Peyer's patch (tissue), 4 donors: Measurements from ENCODE around the gene AP4E1.
"Not testable (repeated sequence)": the region's sequence is repeated elsewhere in the genome, so short reads cannot be mapped to it uniquely, and the experiment has no call there.

Experiments
- POLR2A ChIP-seq, 2 donors: fragments of 450-650 bp; IDR thresholded peaks; one replicate each; pipeline ENCODE4 v1.5.1; 2017; ENCODE audit warnings: antibody characterized with exemption in 2 of 2, mild to moderate bottlenecking in 2 of 2, moderate library complexity in 2 of 2
- TF ChIP-seq, protein P1 (sequence below), 6 experiments: fragments of 450-650 bp in 4 of 6; fragments of 200-600 bp in 2 of 6; sonication (generic) in 1 of 6; IDR thresholded peaks; one replicate each; pipeline ENCODE4 v1.5.1; 2017 to 2019; ENCODE audit warnings: antibody characterized with exemption in 6 of 6, mild to moderate bottlenecking in 3 of 6, moderate library complexity in 1 of 6

- TF ChIP-seq, protein P1, sequence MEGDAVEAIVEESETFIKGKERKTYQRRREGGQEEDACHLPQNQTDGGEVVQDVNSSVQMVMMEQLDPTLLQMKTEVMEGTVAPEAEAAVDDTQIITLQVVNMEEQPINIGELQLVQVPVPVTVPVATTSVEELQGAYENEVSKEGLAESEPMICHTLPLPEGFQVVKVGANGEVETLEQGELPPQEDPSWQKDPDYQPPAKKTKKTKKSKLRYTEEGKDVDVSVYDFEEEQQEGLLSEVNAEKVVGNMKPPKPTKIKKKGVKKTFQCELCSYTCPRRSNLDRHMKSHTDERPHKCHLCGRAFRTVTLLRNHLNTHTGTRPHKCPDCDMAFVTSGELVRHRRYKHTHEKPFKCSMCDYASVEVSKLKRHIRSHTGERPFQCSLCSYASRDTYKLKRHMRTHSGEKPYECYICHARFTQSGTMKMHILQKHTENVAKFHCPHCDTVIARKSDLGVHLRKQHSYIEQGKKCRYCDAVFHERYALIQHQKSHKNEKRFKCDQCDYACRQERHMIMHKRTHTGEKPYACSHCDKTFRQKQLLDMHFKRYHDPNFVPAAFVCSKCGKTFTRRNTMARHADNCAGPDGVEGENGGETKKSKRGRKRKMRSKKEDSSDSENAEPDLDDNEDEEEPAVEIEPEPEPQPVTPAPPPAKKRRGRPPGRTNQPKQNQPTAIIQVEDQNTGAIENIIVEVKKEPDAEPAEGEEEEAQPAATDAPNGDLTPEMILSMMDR (IDR thresholded peaks at IDR 0.05): not testable (repeated sequence)
- TF ChIP-seq POLR2A (IDR thresholded peaks at IDR 0.05): not testable (repeated sequence)
Observed at GRCh38 chr15:50950745-50951144, 42.3 kb downstream of the AP4E1 start.
